SK-N-SH treated with all-trans-retinoic acid at 6 μM for 48 hours (cell line): Measurements from ENCODE around the gene ZNF619.

ENCODE experiments used
- ATAC-seq: fragments of 200-7000 bp; cut with Tn5 transposase; 3 replicates; pipeline ENCODE4 v1.9.1; 2020; ENCODE audit warnings: mild to moderate bottlenecking, moderate library complexity
- ARNTL ChIP-seq: fragments of 450-650 bp; formaldehyde crosslinking; IDR thresholded peaks from 2 replicates; pipeline ENCODE4 v1.5.0; 2020; ENCODE audit warnings: low read depth, mild to moderate bottlenecking, moderate library complexity, borderline replicate concordance
- BACH2 ChIP-seq: fragments of 250-450 bp; sonication (Bioruptor Pico); IDR thresholded peaks from 2 replicates; pipeline ENCODE4 v1.9.0; 2021; ENCODE audit warnings: mild to moderate bottlenecking, borderline replicate concordance
- CREB5 ChIP-seq: fragments of 250-450 bp; sonication (Bioruptor Pico); IDR thresholded peaks from 2 replicates; pipeline ENCODE4 v1.5.1; 2020; ENCODE audit warnings: low read depth, mild to moderate bottlenecking, moderate library complexity
- CSDC2 ChIP-seq: fragments of 250-450 bp; sonication (Bioruptor Pico); IDR thresholded peaks from 2 replicates; pipeline ENCODE4 v1.5.0; 2020; ENCODE audit warnings: mild to moderate bottlenecking, moderate library complexity
- CSRNP3 ChIP-seq: fragments of 250-450 bp; sonication (Bioruptor Pico); IDR thresholded peaks from 2 replicates; pipeline ENCODE4 v1.5.1; 2021; ENCODE audit warnings: mild to moderate bottlenecking, moderate library complexity
- ESRRG ChIP-seq: fragments of 250-450 bp; sonication (Bioruptor Pico); IDR thresholded peaks from 2 replicates; pipeline ENCODE4 v1.6.1; 2021; ENCODE audit warnings: mild to moderate bottlenecking
- GLIS3 ChIP-seq: fragments of 250-450 bp; sonication (Bioruptor Pico); IDR thresholded peaks from 2 replicates; pipeline ENCODE4 v1.5.0; 2020; ENCODE audit warnings: mild to moderate bottlenecking, moderate library complexity
- ISL1 ChIP-seq: fragments of 250-450 bp; sonication (Bioruptor Pico); IDR thresholded peaks from 2 replicates; pipeline ENCODE4 v2.1.2; 2022; ENCODE audit warnings: mild to moderate bottlenecking, moderate library complexity
- OSR1 ChIP-seq: fragments of 250-450 bp; sonication (Bioruptor Pico); IDR thresholded peaks from 2 replicates; pipeline ENCODE4 v1.8.0; 2022; ENCODE audit warnings: moderate library complexity, mild to moderate bottlenecking, inconsistent platforms
- PATZ1 ChIP-seq: fragments of 250-450 bp; sonication (Bioruptor Pico); IDR thresholded peaks from 2 replicates; pipeline ENCODE4 v1.8.0; 2020; ENCODE audit warnings: mild to moderate bottlenecking, moderate library complexity, borderline replicate concordance
- POU6F1 ChIP-seq: fragments of 250-450 bp; sonication (Bioruptor Pico); IDR thresholded peaks from 2 replicates; pipeline ENCODE4 v1.8.0; 2021; ENCODE audit warnings: low read depth, mild to moderate bottlenecking, moderate library complexity, borderline replicate concordance
- PPARA ChIP-seq: fragments of 250-450 bp; sonication (Bioruptor Pico); IDR thresholded peaks from 2 replicates; pipeline ENCODE4 v1.5.0; 2020; ENCODE audit warnings: mild to moderate bottlenecking, borderline replicate concordance
- RARB ChIP-seq: fragments of 250-450 bp; sonication (Bioruptor Pico); IDR thresholded peaks from 2 replicates; pipeline ENCODE4 v1.8.0; 2021; ENCODE audit warnings: mild to moderate bottlenecking, moderate library complexity
- SNAI2 ChIP-seq: fragments of 250-450 bp; sonication (Bioruptor Pico); IDR thresholded peaks from 2 replicates; pipeline ENCODE4 v1.5.0; 2020; ENCODE audit warnings: mild to moderate bottlenecking, moderate library complexity
- TCF4 ChIP-seq: fragments of 250-450 bp; sonication (Bioruptor Pico); IDR thresholded peaks from 2 replicates; pipeline ENCODE4 v1.8.0; 2021; ENCODE audit warnings: mild to moderate bottlenecking, moderate library complexity, borderline replicate concordance
- TOX ChIP-seq: fragments of 250-450 bp; sonication (Bioruptor Pico); IDR thresholded peaks from 2 replicates; pipeline ENCODE4 v1.8.0; 2021; ENCODE audit warnings: mild to moderate bottlenecking, moderate library complexity, borderline replicate concordance
- ZC3H10 ChIP-seq: fragments of 250-450 bp; sonication (Bioruptor Pico); IDR thresholded peaks from 2 replicates; pipeline ENCODE4 v1.5.1; 2021; ENCODE audit warnings: mild to moderate bottlenecking, moderate library complexity
- ZFP30 ChIP-seq: fragments of 450-650 bp; formaldehyde crosslinking; IDR thresholded peaks from 2 replicates; pipeline ENCODE4 v1.5.0; 2022; ENCODE audit warnings: mild to moderate bottlenecking, moderate library complexity
- ZNF565 ChIP-seq: fragments of 450-650 bp; formaldehyde crosslinking; conservative IDR thresholded peaks from 2 replicates; pipeline ENCODE4 v1.5.0; 2020; ENCODE audit warnings: low read depth, mild to moderate bottlenecking, moderate library complexity
- ZNF70 ChIP-seq: fragments of 450-650 bp; formaldehyde crosslinking; IDR thresholded peaks from 2 replicates; pipeline ENCODE4 v1.5.0; 2020; ENCODE audit warnings: mild to moderate bottlenecking, moderate library complexity
- ZNF8 ChIP-seq: fragments of 450-650 bp; formaldehyde crosslinking; IDR thresholded peaks from 2 replicates; pipeline ENCODE4 v1.5.0; 2020; ENCODE audit warnings: mild to moderate bottlenecking, moderate library complexity

The ZNF619 gene

GRCh38 chr3:40502034-40502433 is 25.1 kb downstream of the ZNF619 start:
- no peak for ATAC-seq
- TF ChIP-seq PATZ1 (no peak), ISL1 (CRISPR knock-in tag) (no peak), ZC3H10 (no peak), RARB (CRISPR knock-in tag) (no peak), GLIS3 (no peak), ZNF8 (no peak), ZNF565 (no peak), ESRRG (CRISPR knock-in tag) (no peak), CSDC2 (CRISPR knock-in tag) (no peak), PPARA (no peak), ZNF70 (CRISPR knock-in tag) (no peak), ZFP30 (CRISPR knock-in tag) (no peak), BACH2 (CRISPR knock-in tag) (no peak), OSR1 (CRISPR knock-in tag) (no peak), CREB5 (CRISPR knock-in tag) (no peak), CSRNP3 (CRISPR knock-in tag) (no peak), ARNTL (CRISPR knock-in tag) (no peak), POU6F1 (CRISPR knock-in tag) (no peak), TOX (CRISPR knock-in tag) (no peak)

GRCh38 chr3:40504636-40505430 is 27.9 kb downstream of the ZNF619 start:
- peak; percentile 40 for ATAC-seq
- TF ChIP-seq OSR1 (CRISPR knock-in tag), result no peak
- TF ChIP-seq ZNF8, result no peak
- no peak for TF ChIP-seq PATZ1
- no peak for TF ChIP-seq GLIS3
- peak; percentile 24; the same call in 1 of the 2 replicates for TF ChIP-seq ISL1 (CRISPR knock-in tag)
- no peak for TF ChIP-seq TCF4 (CRISPR knock-in tag)

- peak; percentile 88 for ATAC-seq
- TF ChIP-seq SNAI2 (CRISPR knock-in tag) (0 out of 2 replicates have a peak, but pooled peaks have one; percentile 50), TCF4 (CRISPR knock-in tag) (peak; percentile 35; the same call in 1 of the 2 replicates), PPARA (no peak), ZNF565 (no peak)
Measured at GRCh38 chr3:40505599-40506462, 28.9 kb downstream of the ZNF619 start, which contains the start of gene ZNF620. ZNF620 (plus strand) TSS chr3:40506039; CDS start chr3:40506353, 314 bp downstream.
